Measurements from ENCODE around the gene CBX8. TPM values are rescaled to one million over a fixed set of nuclear protein-coding genes. Genes with fewer than 3 reads are reported as not detected.
A peak's percentile ranks its signal among the peaks of the same experiment; 100 is the strongest.

Gene CBX8
- total and polyA plus RNA-seq, 2 of the 13 experiments (the other 11 are each of a cell fraction or from before 2014, with no cell fraction given): 0.34 to 12.6 TPM

DNA sequence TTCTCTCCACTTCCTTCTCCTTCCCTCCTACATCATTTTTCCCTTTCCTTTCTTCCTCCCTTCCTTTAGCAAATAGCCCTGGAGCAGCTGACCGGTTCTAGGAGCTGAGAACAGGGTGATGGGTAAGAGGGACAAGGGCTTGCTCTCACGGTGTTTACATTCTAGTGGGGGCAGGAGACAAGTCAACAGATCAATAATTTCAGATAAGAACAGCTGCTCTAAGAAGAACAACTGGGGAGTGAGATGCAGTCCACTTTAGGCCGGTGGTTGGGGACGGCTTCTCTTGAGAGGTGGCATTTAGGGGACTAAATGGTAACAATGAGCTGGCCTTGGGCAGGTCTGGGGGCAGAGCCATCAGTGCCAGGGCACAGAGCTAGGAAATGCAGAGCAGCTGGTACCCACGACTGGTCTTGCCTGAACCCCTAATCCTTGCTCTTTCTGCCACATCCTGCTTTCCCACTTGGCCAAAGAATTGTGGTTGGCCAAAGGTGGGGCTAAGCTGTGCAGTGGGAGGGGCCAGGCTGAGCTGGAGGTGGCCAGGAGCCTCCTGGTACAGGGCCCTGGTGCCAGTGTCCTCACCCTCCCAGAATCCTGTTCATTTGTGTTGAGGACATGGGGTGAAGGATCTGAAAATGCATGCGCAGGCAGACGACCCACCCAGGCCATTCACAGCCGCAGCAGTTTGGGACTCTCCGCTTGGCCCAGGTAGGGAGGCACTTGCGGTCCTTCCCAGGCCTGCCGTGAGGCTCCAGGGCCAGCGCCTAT is 24.6 kb upstream of the CBX8 start (continued):
- TF ChIP-seq ZNF737 (CRISPR knock-in tag; IDR thresholded peaks at IDR 0.05; ENCODE audit: borderline replicate concordance) (0 out of 2 replicates have a peak, but pooled peaks have one; percentile 28), FOSL1 (CRISPR knock-in tag; IDR thresholded peaks at IDR 0.05; ENCODE audit: borderline replicate concordance) (no peak), NFE2L1 (CRISPR knock-in tag; IDR thresholded peaks at IDR 0.05; ENCODE audit: borderline replicate concordance) (no peak; the same call in 1 of the 2 replicates), SOX5 (CRISPR knock-in tag; IDR thresholded peaks at IDR 0.05; ENCODE audit: borderline replicate concordance) (peak; percentile 85), SMAD1 (CRISPR knock-in tag; IDR thresholded peaks at IDR 0.05; ENCODE audit: borderline replicate concordance, low read depth) (no peak), ZNF780A (CRISPR knock-in tag; IDR thresholded peaks at IDR 0.05) (no peak), BRD4 (CRISPR knock-in tag; IDR thresholded peaks at IDR 0.05) (peak; percentile 22; the same call in 1 of the 2 replicates), ZFP37 (CRISPR knock-in tag; IDR thresholded peaks at IDR 0.05; ENCODE audit: borderline replicate concordance) (peak; percentile 62; the same call in 1 of the 2 replicates), HCFC1 (IDR thresholded peaks at IDR 0.05; ENCODE audit: low read depth, low read length) (no peak), ZNF317 (CRISPR knock-in tag; IDR thresholded peaks at IDR 0.05) (peak; percentile 70), SOX6 (IDR thresholded peaks at IDR 0.05) (no peak), SOX6 (CRISPR knock-in tag; IDR thresholded peaks at IDR 0.05) (peak; percentile 94), TCF12 (IDR thresholded peaks at IDR 0.05) (no peak), TCF12 (CRISPR knock-in tag; IDR thresholded peaks at IDR 0.05) (no peak), ISX (CRISPR knock-in tag; conservative IDR thresholded peaks at IDR 0.05) (no peak), ZNF850 (CRISPR knock-in tag; conservative IDR thresholded peaks at IDR 0.05) (no peak), FOXC1 (CRISPR knock-in tag; IDR thresholded peaks at IDR 0.05; ENCODE audit: borderline replicate concordance) (peak; percentile 93), ZNF446 (CRISPR knock-in tag; IDR thresholded peaks at IDR 0.05) (no peak)
- TF ChIP-seq, protein P1, sequence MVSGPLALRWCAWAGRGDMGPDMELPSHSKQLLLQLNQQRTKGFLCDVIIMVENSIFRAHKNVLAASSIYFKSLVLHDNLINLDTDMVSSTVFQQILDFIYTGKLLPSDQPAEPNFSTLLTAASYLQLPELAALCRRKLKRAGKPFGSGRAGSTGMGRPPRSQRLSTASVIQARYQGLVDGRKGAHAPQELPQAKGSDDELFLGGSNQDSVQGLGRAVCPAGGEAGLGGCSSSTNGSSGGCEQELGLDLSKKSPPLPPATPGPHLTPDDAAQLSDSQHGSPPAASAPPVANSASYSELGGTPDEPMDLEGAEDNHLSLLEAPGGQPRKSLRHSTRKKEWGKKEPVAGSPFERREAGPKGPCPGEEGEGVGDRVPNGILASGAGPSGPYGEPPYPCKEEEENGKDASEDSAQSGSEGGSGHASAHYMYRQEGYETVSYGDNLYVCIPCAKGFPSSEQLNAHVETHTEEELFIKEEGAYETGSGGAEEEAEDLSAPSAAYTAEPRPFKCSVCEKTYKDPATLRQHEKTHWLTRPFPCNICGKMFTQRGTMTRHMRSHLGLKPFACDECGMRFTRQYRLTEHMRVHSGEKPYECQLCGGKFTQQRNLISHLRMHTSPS (CRISPR knock-in tag; IDR thresholded peaks at IDR 0.05; ENCODE audit: low read depth): peak; percentile 80
- TF ChIP-seq, protein P2, sequence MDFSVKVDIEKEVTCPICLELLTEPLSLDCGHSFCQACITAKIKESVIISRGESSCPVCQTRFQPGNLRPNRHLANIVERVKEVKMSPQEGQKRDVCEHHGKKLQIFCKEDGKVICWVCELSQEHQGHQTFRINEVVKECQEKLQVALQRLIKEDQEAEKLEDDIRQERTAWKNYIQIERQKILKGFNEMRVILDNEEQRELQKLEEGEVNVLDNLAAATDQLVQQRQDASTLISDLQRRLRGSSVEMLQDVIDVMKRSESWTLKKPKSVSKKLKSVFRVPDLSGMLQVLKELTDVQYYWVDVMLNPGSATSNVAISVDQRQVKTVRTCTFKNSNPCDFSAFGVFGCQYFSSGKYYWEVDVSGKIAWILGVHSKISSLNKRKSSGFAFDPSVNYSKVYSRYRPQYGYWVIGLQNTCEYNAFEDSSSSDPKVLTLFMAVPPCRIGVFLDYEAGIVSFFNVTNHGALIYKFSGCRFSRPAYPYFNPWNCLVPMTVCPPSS (IDR thresholded peaks at IDR 0.05): no peak
- TF ChIP-seq, protein P3, sequence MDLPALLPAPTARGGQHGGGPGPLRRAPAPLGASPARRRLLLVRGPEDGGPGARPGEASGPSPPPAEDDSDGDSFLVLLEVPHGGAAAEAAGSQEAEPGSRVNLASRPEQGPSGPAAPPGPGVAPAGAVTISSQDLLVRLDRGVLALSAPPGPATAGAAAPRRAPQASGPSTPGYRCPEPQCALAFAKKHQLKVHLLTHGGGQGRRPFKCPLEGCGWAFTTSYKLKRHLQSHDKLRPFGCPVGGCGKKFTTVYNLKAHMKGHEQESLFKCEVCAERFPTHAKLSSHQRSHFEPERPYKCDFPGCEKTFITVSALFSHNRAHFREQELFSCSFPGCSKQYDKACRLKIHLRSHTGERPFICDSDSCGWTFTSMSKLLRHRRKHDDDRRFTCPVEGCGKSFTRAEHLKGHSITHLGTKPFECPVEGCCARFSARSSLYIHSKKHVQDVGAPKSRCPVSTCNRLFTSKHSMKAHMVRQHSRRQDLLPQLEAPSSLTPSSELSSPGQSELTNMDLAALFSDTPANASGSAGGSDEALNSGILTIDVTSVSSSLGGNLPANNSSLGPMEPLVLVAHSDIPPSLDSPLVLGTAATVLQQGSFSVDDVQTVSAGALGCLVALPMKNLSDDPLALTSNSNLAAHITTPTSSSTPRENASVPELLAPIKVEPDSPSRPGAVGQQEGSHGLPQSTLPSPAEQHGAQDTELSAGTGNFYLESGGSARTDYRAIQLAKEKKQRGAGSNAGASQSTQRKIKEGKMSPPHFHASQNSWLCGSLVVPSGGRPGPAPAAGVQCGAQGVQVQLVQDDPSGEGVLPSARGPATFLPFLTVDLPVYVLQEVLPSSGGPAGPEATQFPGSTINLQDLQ (CRISPR knock-in tag; IDR thresholded peaks at IDR 0.05): 0 out of 2 replicates have a peak, but pooled peaks have one; percentile 33
- TF ChIP-seq, protein P4, sequence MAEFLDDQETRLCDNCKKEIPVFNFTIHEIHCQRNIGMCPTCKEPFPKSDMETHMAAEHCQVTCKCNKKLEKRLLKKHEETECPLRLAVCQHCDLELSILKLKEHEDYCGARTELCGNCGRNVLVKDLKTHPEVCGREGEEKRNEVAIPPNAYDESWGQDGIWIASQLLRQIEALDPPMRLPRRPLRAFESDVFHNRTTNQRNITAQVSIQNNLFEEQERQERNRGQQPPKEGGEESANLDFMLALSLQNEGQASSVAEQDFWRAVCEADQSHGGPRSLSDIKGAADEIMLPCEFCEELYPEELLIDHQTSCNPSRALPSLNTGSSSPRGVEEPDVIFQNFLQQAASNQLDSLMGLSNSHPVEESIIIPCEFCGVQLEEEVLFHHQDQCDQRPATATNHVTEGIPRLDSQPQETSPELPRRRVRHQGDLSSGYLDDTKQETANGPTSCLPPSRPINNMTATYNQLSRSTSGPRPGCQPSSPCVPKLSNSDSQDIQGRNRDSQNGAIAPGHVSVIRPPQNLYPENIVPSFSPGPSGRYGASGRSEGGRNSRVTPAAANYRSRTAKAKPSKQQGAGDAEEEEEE (CRISPR knock-in tag; IDR thresholded peaks at IDR 0.05; ENCODE audit: borderline replicate concordance): no peak

Data from HepG2 (cell line).